Islet of Langerhans (tissue), 1 donor: ENCODE data around the gene IVNS1ABP.
A peak's percentile ranks its signal among the peaks of the same experiment; 100 is the strongest.
"Not testable (repeated sequence)": the region's sequence is repeated elsewhere in the genome, so short reads cannot be mapped to it uniquely, and the experiment has no call there.

ENCODE experiments used
- FAIRE-seq: peaks from one replicate; lab custom pipeline; 2011; peaks lifted over from hg19 to GRCh38; lab: Jason Lieb, UNC

Gene IVNS1ABP

DNA sequence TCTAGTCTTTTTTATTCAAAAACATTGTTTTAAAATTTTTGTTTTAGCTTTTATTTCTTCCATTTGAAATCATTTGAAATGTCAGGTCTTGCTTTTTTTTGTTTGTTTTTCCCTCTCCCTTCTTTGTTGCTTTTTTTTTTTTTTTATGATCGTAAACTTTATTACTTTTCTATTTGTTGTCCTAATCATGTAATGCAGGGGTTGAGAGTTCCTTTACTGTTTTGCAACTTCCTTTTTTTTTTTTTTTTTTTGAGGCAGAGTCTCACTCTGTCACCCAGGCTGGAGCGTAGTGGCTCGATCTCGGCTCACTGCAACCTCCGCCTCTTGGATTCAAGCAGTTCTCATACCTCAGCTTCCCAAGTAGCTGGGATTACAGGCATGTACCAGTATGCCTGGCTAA lies 24.8 kb downstream of the IVNS1ABP start:
- no peak for FAIRE-seq

- FAIRE-seq = no peak
These were observed 25.4 kb downstream of the IVNS1ABP start for GRCh38 chr1:185291652-185292051.

- no peak for FAIRE-seq
These were observed 25.9 kb downstream of the IVNS1ABP start for GRCh38 chr1:185291159-185291558.

DNA sequence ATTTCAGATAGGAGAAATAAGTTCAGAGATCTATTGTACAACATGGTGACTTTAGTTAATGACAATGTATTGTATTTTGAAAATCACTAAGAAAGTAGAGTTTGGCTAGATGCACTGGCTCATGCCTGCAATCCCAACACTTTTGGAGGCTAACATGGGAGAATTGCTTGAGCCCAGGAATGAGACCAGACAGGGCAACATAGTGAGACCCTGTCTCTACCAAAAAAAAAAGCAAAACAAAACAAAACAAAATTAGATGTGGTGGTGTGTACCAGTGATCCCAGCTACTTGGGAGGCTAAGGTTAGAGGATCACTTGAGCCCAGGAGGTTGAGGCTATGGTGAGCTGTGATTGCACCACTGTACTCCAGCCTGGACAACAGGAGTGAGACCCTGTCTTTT lies 27.2 kb downstream of the IVNS1ABP start:
- no peak for FAIRE-seq

DNA sequence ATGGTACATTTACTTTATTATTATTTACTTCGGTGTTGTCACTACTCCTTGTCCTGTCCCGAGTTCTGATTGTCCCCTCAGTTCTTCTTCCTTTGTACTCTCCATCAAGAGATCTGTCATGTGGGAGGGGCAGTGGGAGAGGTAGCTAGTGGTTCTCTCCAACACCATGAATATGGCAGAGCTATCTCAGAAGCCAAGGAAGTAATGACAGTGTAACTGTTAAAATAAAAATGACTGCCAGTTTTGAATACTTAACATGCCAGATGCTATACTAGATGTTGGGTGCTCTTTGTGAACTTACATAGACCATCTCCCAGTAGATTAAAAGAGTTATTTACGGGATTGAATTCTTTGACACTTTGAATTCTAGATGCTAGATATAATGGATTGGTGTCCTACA lies 28.6 kb downstream of the IVNS1ABP start:
- no peak for FAIRE-seq

GRCh38 chr1:185287451-185287850 lies 29.6 kb downstream of the IVNS1ABP start:
- no peak for FAIRE-seq

GRCh38 chr1:185284533-185285276 lies 32.3 kb downstream of the IVNS1ABP start:
- FAIRE-seq = no peak

- no peak for FAIRE-seq
These were observed 32.9 kb downstream of the IVNS1ABP start for GRCh38 chr1:185284116-185284515.

GRCh38 chr1:185281245-185281644 lies 35.8 kb downstream of the IVNS1ABP start:
- no peak for FAIRE-seq

DNA sequence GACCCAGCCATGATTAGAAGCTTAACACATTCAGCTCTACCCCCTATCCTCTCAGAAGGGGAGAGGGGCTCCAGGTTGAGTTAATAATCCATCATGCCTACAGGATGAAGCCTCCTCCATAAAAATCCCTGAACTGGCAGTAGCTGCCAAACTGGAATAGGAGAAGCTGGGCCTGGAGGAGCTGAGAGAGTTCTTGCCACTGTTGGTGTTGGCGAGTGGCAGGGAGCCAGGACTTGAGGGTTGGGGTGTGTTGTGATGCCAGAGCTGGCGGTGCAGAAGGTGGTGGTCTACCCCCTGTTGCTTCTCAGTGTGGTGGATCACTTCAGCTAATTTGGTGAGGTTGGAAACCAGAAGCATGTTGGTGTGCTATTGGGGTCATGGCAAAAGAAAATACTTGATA lies 36.5 kb downstream of the IVNS1ABP start:
- FAIRE-seq = no peak

DNA sequence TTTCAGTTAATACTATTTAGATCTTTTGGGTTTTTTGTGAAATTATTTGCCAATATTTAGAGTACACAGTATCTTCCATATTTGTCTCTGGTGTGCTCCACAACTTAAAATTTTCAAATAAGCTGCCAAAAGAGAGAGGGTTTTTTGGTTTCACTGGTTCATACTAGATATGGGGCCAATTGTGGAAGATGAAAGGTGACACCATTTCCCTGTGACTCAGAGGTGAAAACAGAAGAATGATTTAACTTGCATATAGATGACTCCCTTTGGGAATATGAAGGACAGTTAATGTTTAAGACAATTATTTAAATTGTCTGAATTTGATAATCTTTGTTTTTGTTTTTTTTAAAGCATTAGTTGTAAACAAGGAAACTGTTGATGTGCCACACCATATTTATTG lies 37.5 kb downstream of the IVNS1ABP start:
- no peak for FAIRE-seq

- FAIRE-seq = no peak
These were observed 45.1 kb downstream of the IVNS1ABP start for GRCh38 chr1:185271921-185272320.

DNA sequence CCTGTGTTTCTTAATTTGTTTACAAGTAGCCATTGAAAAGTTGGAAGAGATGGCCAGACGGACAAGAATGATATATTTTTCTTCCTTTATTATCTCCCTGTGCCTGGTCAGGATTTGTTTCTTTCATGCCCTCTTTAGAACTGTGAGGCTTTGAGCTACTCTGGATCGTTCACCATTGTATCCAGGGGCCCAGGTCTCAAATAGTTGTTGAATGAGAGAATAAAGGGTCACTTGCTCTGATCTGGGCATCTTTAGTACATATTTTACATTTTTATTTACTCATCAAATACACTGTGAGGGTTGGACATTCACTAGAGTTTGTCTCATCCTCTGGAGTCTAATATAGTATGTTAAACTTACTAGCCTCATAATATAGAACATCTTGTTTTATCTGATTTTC lies 48.7 kb downstream of the IVNS1ABP start:
- no peak for FAIRE-seq

DNA sequence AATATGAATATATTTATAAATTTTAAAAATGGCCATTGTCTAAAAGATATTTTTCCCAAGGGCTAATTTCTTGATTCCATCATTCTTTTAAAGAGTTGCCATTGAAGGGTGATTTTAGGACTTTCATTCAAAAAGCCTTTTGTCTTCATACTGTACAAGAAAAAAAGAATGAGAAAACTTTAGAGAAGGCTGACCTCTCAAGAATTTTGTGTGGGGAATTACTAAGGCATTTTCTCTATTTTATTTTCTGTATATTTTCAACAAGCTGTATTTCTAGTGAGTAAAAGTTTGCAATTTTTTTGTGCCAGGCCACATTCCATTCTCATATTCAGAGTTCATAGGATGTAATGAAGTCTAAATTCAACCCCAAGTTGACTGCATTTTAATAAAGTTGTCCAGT lies 49.3 kb downstream of the IVNS1ABP start:
- FAIRE-seq = no peak

GRCh38 chr1:185267301-185267700 lies 49.7 kb downstream of the IVNS1ABP start:
- FAIRE-seq = no peak

DNA sequence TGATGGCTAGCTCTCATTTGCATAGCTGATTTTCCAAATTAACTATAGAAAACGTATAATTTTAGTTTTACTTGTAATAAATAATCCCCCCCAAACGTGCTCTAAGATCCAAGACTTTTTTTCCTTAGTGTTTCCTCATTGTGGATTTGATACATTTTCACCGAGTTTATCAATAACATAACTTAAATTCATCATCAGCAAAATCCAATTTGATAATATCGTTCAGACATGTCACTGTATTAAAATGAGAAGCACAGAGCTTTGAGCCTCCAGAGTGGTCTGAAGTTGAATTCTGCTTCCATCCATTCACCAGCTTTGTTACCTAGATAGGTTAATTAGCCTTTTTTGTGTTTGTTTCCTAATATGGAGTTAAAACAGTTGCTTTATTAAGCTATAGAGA lies 51.7 kb downstream of the IVNS1ABP start:
- FAIRE-seq = peak; percentile 53

- no peak for FAIRE-seq
These were observed 53.3 kb downstream of the IVNS1ABP start for GRCh38 chr1:185263780-185264179.

- FAIRE-seq = no peak
These were observed 53.8 kb downstream of the IVNS1ABP start for GRCh38 chr1:185263292-185263691.

DNA sequence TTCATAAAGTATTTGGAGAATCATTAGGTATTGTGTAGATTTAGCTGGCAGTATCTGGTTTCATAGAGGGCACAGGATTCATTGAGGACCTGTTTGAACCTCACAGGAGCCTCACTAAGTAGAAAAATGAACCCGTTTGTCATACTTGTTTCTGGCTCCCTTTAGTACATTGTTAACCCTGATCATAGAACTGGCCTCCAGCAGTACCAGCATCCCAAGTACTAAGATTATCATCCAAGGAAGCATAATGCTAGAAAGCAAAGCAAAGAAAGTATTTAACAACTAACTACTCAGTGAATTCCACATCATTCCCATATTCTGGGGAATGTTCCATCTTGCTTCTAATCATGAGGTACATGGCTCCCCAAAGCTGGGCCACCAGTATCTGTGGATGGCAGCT lies 54.9 kb downstream of the IVNS1ABP start:
- FAIRE-seq = no peak

GRCh38 chr1:185260611-185261010 lies 56.4 kb downstream of the IVNS1ABP start:
- no peak for FAIRE-seq

DNA sequence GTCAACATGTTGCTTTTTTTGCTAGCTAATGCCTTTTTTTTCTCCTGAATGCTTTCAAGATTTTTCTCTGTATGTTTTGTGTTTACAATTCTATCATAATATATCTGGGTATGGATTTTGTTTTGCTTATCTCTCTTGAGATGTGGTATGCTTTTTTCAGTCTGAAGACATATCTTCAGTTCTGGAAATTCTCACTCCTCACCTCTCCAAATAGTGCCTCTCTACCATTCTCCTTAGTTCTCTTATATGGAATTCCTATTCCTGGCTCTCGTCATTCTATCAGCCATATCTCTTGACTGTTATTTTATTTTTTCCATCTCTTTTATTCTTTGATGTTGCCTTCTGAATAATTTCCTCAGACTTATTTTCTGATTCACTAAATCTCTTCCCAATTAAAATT lies 58.4 kb downstream of the IVNS1ABP start:
- no peak for FAIRE-seq

DNA sequence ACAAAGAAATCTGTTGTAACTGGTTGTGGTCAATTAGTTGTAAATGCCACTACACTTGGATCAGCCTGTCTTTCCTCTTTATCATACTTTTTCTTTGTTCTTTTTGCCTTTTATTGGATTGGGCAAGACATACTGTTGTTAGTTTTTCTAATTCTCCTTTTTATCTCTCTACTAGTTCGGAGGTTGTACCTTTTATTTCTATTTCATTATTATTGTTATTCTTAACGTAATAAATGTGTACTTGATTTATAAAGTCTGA lies 59.2 kb downstream of the IVNS1ABP start:
- no peak for FAIRE-seq

GRCh38 chr1:185257116-185257949 lies 59.7 kb downstream of the IVNS1ABP start:
- not testable (repeated sequence) for FAIRE-seq

DNA sequence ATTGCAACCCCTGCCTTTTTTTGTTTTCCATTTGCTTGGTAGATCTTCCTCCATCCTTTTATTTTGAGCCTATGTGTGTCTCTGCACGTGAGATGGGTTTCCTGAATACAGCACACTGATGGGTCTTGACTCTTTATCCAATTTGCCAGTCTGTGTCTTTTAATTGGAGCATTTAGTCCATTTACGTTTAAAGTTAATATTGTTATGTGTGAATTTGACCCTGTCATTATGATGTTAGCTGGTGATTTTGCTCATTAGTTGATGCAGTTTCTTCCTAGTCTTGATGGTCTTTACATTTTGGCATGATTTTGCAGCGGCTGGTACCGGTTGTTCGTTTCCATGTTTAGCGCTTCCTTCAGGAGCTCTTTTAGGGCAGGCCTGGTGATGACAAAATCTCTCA lies 61.4 kb downstream of the IVNS1ABP start:
- not testable (repeated sequence) for FAIRE-seq
